ENCODE measurements around the gene DNAJC4. TPM values are rescaled to one million over a fixed set of nuclear protein-coding genes. Genes with fewer than 3 reads are reported as not detected.

DNAJC4 gene
- total RNA-seq, 1 donor from 2014 or later = 11.8 TPM

GRCh38 chr11:64276653-64277431, 46.5 kb downstream of the DNAJC4 start:
- DNase-seq (ENCODE audit: low read depth, low spot score) = no peak

DNA sequence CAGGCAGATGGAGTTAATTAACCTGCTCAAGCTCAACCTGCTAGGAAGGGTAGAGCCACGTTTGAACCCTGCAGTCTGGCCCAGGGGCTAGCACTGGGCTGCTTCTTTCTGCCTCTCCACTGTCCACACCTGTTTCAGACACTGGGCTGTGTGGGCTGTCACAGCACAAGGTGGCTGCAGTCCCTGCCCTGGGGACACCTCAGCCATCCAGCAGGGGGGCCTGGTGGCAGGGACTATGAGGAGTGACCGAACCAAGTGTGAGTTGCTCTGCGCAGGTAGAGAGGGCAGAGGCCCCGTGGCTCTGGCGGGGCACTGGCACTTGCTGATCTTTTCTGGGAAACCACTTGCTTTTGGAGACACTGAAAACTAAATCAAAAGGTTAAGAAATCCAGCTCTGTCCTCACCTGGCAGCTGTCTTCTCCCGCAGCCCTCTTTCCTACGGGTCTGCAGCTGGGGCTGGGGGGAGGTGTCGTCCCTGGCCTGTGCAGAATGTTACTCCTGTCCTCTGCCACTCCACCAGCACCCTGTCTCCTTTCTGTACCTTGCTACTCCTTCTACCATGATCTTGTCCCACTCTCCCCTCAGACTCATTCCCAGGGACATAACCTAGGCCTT, 48.3 kb downstream of the DNAJC4 start:
- no peak for DNase-seq (ENCODE audit: low read depth, low spot score)

DNA sequence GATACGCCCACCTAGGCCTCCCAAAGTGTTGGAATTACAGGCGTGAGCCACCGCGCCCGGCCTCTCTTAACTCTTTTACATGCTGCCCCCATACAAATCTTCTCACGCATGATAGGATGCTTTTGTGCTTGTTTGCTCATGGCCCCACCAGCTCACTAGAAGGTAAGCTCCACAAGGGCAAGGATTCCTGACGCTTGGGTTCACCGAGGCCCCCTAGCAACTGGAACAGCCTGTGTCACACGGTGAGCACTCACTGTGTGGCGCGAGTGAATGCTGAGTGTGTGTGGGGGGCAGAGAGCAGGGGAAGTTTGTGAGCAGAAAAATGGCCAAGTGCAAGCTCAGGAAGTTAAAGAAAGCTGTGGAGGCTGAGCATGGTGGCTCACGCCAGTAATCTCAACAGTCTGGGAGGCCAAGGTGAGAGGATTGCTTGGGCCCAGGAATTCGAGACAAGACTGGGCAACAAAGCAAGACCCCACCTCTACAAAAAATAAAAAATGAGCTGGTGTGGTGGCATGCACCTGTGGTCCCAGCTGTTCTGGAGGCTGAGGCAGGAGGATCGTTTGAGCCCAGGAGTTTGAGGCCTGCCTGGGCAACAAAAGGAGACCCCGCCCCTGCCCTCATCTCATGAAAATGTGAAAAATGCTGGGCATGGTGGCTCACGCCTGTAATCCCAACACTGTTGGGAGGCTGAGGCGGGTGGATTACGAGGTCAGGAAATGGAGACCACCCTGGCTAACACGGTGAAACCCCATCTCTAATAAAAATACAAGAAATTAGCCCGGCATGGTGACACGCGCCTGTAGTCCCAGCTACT, 51.8 kb downstream of the DNAJC4 start:
- DNase-seq (ENCODE audit: low read depth, low spot score) = no peak

DNA sequence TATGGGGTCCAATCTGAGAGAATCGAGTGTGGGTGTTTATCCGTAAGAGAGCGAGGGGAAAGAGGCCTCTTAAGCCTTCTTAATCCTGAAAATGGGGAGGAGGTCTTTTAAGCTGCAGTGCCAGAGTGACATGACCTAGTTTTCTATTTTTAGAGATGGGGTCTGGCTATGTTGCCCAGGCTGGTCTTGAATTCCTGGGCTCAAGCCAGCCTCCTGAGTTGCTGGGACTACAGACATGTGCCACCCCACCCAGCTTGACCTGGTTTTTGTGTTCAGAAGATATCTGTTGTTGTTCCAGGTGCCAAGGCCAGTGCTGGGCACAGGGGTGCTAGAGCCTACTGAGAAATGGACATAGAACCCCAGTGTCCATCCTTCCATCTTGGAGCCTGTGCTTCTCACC, 52.7 kb downstream of the DNAJC4 start:
- no peak for DNase-seq (ENCODE audit: low read depth, low spot score)

Other genes with a start within 250 kb of the DNAJC4 start
- gene OTUB1, start 244.1 kb upstream of the DNAJC4 start, total RNA-seq = 67.9 and 71.6 TPM in 2 replicates
- not detected in 2 replicates for gene FLRT1, start 194.6 kb upstream of the DNAJC4 start, total RNA-seq
- gene MACROD1, start 64.4 kb upstream of the DNAJC4 start, total RNA-seq = 14.6 and 37.7 TPM in 2 replicates
- gene STIP1, start 44.4 kb upstream of the DNAJC4 start, total RNA-seq = 187 and 331 TPM in 2 replicates
- 75.9 and 109 TPM in 2 replicates for gene FERMT3, start 23.8 kb upstream of the DNAJC4 start, total RNA-seq
- 13.4 and 20.0 TPM in 2 replicates for gene TRPT1, start 4.4 kb upstream of the DNAJC4 start, total RNA-seq
- gene NUDT22, start 4.3 kb upstream of the DNAJC4 start, total RNA-seq = 35.5 and 47.1 TPM in 2 replicates
- gene VEGFB, start 4.0 kb downstream of the DNAJC4 start, total RNA-seq = 18.4 and 18.7 TPM in 2 replicates
- 62.8 and 91.5 TPM in 2 replicates for gene FKBP2, start 10.5 kb downstream of the DNAJC4 start, total RNA-seq
- gene PPP1R14B, start 16.4 kb downstream of the DNAJC4 start, total RNA-seq = 312 and 327 TPM in 2 replicates
- gene PLCB3, start 21.0 kb downstream of the DNAJC4 start, total RNA-seq = 66.6 and 84.5 TPM in 2 replicates
- 60.7 and 84.5 TPM in 2 replicates for gene BAD, start 54.1 kb downstream of the DNAJC4 start, total RNA-seq
- 5.4 and 11.0 TPM in 2 replicates for gene GPR137, start 55.3 kb downstream of the DNAJC4 start, total RNA-seq
- gene KCNK4, start 60.8 kb downstream of the DNAJC4 start, total RNA-seq = 0.07 TPM in 1 of 2 replicates, not detected in the other
- gene CATSPERZ, start 69.8 kb downstream of the DNAJC4 start, total RNA-seq = 0.33 TPM in 1 of 2 replicates, not detected in the other
- gene ESRRA, start 75.0 kb downstream of the DNAJC4 start, total RNA-seq = 40.4 and 50.9 TPM in 2 replicates
- 219 and 239 TPM in 2 replicates for gene TRMT112, start 87.0 kb downstream of the DNAJC4 start, total RNA-seq
- gene PRDX5, start 87.6 kb downstream of the DNAJC4 start, total RNA-seq = 173 and 299 TPM in 2 replicates
- 0.88 and 1.6 TPM in 2 replicates for gene CCDC88B, start 109.7 kb downstream of the DNAJC4 start, total RNA-seq
- 46.7 and 52.2 TPM in 2 replicates for gene RPS6KA4, start 128.6 kb downstream of the DNAJC4 start, total RNA-seq

Data from pulmonary artery endothelial cell (primary cell).